SK-N-SH (cell line): ENCODE results near the gene ITGA8.

ENCODE experiments used
- CTCF ChIP-seq: fragments of 200-600 bp; sonication (generic); IDR thresholded peaks from 2 replicates; pipeline ENCODE4 v1.6.1; 2017; ENCODE audit warnings: antibody characterized with exemption, mild to moderate bottlenecking, moderate library complexity
- EZH2phosphoT487 ChIP-seq: fragments of 200-600 bp; sonication (generic); IDR thresholded peaks from 2 replicates; pipeline ENCODE4 v1.6.1; 2017; ENCODE audit warnings: low read depth, mixed run types, mild to moderate bottlenecking, antibody characterized with exemption, moderate library complexity, borderline replicate concordance
- FOXJ3 ChIP-seq: sonication (generic); formaldehyde crosslinking; IDR thresholded peaks from 2 replicates; pipeline ENCODE4 v1.5.1; 2020; ENCODE audit warnings: mild to moderate bottlenecking, missing genetic modification reagents
- MXI1 ChIP-seq: IDR thresholded peaks from 2 replicates; pipeline ENCODE4 v1.6.1; 2012; ENCODE audit warnings: mild to moderate bottlenecking, low read depth, low read length, improper control_type of control experiment
- RAD21 ChIP-seq: IDR thresholded peaks from 2 replicates; pipeline ENCODE4 v1.6.1; 2012; ENCODE audit warnings: mild to moderate bottlenecking, low read length
- SMC3 ChIP-seq: IDR thresholded peaks from 2 replicates; pipeline ENCODE4 v1.6.1; 2012; ENCODE audit warnings: low read depth, low read length, improper control_type of control experiment

- TF ChIP-seq SMC3, result no peak
- TF ChIP-seq EZH2phosphoT487, result no peak
- TF ChIP-seq CTCF, result no peak
- TF ChIP-seq MXI1, result no peak
- TF ChIP-seq FOXJ3 (CRISPR knock-in tag), result no peak
- TF ChIP-seq RAD21, result no peak
Measured at GRCh38 chr10:15719049-15719898, 448 bp downstream of the ITGA8 start.
